Measurements from ENCODE around the gene POU2F1. TPM values are rescaled to one million over a fixed set of nuclear protein-coding genes. Genes with fewer than 3 reads are reported as not detected.
A peak's percentile ranks its signal among the peaks of the same experiment; 100 is the strongest.

POU2F1 gene
- total RNA-seq, 3 donors from 2014 or later = 20.0 to 29.0 (median 21.0) TPM

DNA sequence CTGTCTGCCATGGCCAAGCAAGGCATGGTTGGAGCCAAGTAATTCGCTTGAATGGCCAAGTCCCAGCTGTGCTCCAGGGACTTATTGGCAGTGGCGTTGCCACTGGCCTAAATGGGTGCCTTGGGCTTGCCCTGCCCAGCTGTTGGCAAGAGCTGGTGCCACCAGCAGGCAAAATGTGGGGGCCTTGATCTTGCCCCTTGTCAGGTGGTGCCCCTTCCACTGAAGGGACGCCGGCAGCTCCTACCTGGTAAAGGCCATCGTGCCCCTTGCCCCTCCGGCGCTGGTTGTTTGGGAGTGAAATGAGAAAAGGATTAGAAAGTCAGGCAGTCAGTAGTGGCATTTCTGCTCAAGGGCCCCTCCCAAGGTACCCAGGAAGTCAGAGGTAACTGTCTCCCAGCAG, 212.1 kb downstream of the POU2F1 start:
- no peaks in the 10 kb centered on the region for H3K9me3 ChIP-seq
- TF ChIP-seq, protein P1, sequence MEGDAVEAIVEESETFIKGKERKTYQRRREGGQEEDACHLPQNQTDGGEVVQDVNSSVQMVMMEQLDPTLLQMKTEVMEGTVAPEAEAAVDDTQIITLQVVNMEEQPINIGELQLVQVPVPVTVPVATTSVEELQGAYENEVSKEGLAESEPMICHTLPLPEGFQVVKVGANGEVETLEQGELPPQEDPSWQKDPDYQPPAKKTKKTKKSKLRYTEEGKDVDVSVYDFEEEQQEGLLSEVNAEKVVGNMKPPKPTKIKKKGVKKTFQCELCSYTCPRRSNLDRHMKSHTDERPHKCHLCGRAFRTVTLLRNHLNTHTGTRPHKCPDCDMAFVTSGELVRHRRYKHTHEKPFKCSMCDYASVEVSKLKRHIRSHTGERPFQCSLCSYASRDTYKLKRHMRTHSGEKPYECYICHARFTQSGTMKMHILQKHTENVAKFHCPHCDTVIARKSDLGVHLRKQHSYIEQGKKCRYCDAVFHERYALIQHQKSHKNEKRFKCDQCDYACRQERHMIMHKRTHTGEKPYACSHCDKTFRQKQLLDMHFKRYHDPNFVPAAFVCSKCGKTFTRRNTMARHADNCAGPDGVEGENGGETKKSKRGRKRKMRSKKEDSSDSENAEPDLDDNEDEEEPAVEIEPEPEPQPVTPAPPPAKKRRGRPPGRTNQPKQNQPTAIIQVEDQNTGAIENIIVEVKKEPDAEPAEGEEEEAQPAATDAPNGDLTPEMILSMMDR (IDR thresholded peaks at IDR 0.05) = no peak
- TF ChIP-seq POLR2A (IDR thresholded peaks at IDR 0.05) (no peak), POLR2AphosphoS5 (IDR thresholded peaks at IDR 0.05) (no peak)
- H3K27me3 ChIP-seq = no peaks in the 10 kb centered on the region
- no peak overlapping the region for H3K27ac ChIP-seq
- intact Hi-C loops (cut with DNase I; ENCODE audit: low total_unique reads) = no loop called here
- H3K4me1 ChIP-seq = no peaks in the 10 kb centered on the region
- H3K4me3 ChIP-seq = no peak overlapping the region
- H3K36me3 ChIP-seq = no peaks in the 10 kb centered on the region
- no peak for DNase-seq (ENCODE audit: low spot score in 2 of 2)

DNA sequence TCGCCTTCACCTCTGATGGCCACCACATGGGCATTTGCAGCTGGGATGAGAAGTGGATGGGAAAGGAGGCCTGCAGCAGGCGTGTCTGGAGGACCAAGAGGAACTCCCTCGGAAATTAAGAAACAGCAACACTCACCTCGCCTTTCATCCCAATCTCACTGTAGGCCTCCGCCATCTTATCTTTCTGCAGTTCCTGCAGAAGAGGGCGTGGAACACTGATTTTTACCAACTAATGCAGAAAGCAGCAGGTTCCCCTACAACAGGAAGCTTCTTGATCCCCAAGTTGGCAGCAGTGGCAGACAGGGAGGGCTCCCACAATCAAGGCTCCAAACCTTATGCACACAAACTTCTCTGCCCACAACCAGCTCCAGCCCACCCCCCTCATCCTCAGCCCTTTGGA, 213.2 kb downstream of the POU2F1 start:
- intact Hi-C loops (cut with DNase I; ENCODE audit: low total_unique reads) = no loop called here
- Histone ChIP-seq H3K9me3 (no peaks in the 10 kb centered on the region), H3K27me3 (peaks cover 0 to 3% of the 10 kb centered on the region in 2 donors), H3K27ac (no peak overlapping the region), H3K4me3 (no peak overlapping the region), H3K36me3 (no peaks in the 10 kb centered on the region), H3K4me1 (no peaks in the 10 kb centered on the region)
- no peak for TF ChIP-seq POLR2AphosphoS5 (IDR thresholded peaks at IDR 0.05)
- no peak for TF ChIP-seq POLR2A (IDR thresholded peaks at IDR 0.05)
- TF ChIP-seq, protein P1 (IDR thresholded peaks at IDR 0.05) = no peak
- no peak for DNase-seq (ENCODE audit: low spot score in 2 of 2)

DNA sequence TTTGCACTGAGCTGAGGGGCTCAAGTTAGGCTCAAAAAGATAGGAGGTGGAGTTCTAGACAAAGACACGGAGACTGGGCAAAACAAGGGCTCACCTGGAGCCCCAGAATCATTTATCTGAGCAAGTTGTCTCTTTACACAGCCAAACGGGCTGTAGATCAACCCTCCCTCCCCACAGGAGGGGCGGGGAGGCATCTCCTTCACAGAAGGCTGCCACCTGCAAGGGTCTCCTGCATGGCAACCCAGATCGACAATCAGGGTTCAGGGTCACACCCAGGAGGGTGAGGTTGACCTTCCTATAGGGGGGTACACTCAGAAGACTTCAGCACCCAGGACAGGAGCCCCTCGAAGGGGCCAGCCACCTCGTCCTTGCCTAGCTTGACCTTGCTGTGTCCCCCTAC, 213.6 kb downstream of the POU2F1 start:
- DNase-seq (ENCODE audit: low spot score in 2 of 2) = no peak
- TF ChIP-seq POLR2AphosphoS5 (IDR thresholded peaks at IDR 0.05) (no peak), POLR2A (IDR thresholded peaks at IDR 0.05) (no peak)
- TF ChIP-seq, protein P1 (IDR thresholded peaks at IDR 0.05) = no peak
- H3K9me3 ChIP-seq = no peaks in the 10 kb centered on the region
- H3K4me1 ChIP-seq = no peaks in the 10 kb centered on the region
- no peak overlapping the region for H3K4me3 ChIP-seq
- H3K36me3 ChIP-seq = no peaks in the 10 kb centered on the region
- H3K27ac ChIP-seq = no peak overlapping the region
- intact Hi-C loops (cut with DNase I; ENCODE audit: low total_unique reads) = no loop called here
- peaks cover 0 to 7% of the 10 kb centered on the region in 2 donors for H3K27me3 ChIP-seq

DNA sequence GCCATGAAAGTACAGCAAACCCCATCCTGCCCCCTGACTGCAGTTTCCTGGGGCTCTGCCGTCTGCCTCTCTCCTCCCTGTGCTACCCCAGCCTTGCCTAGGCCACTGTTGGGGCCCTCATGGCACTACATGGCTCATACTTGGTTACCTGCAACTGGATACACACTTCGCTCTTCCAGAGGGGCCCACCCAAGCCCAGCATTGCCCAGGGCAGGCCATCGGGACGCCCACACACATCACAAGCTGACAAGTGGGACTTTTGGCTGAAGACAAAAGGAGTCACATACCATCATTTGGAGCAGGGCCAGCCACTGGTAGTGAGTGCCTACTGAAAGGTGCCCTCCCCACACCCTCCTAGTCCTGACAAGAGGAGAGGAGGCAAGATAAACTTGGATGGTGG, 214.8 kb downstream of the POU2F1 start:
- Histone ChIP-seq H3K27ac (no peak overlapping the region), H3K4me1 (no peaks in the 10 kb centered on the region), H3K4me3 (no peak overlapping the region), H3K9me3 (no peaks in the 10 kb centered on the region), H3K36me3 (no peaks in the 10 kb centered on the region), H3K27me3 (peaks cover 0 to 7% of the 10 kb centered on the region in 2 donors)
- intact Hi-C loops (cut with DNase I; ENCODE audit: low total_unique reads) = no loop called here
- TF ChIP-seq, protein P1 (IDR thresholded peaks at IDR 0.05) = no peak
- TF ChIP-seq POLR2A (IDR thresholded peaks at IDR 0.05) (no peak), POLR2AphosphoS5 (IDR thresholded peaks at IDR 0.05) (no peak)
- no peak for DNase-seq (ENCODE audit: low spot score in 2 of 2)

DNA sequence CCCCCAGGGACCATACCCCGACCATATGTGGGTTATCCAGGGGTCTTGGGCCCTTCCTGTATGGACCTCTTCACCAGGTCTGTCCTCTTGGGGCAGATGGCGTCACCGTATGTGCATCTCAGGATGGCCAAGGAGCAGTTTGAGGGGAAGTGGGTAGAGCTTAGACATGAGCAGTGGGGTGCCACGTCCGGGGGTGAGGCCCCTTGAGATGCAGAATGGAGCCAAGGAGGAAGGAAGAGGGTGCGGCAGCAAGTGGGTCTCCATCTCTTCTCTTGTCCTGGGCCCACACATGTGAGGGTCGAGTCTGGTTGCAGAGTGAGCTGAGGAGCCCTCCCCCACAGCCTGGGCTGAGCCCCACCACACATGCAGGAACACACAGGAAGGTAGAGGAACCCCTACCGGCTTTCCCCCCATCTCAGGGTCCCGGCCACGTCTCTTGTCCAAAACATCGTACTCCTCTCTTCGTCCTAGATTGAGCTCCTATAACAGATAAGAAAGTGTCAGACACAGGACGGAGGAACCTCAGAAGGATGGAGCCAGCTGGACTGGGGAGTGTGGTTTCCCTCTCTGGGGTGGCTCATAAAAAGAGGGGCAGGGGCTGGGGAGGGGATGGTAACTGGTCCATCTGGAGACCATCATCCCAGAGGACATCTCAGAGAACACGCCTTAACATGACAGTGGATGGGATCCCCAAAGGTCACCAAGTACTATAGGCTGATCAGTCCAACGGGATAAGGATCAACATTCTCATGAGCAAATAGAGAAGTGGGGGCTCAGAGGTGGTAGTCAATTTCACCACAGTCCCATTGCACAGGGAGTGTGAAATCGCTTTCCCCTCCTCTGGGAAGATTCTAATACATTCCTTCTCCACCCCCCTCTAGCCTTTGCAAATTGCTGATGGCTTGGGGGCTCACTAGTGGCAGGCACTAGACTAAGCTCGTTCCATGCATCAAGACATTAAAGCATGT, 217.8 kb downstream of the POU2F1 start:
- no peak for TF ChIP-seq POLR2AphosphoS5 (IDR thresholded peaks at IDR 0.05)
- TF ChIP-seq, protein P1 (IDR thresholded peaks at IDR 0.05) = no peak
- no peak for TF ChIP-seq POLR2A (IDR thresholded peaks at IDR 0.05)
- Histone ChIP-seq H3K27me3 (peaks cover 0 to 7% of the 10 kb centered on the region in 2 donors), H3K4me1 (no peaks in the 10 kb centered on the region), H3K9me3 (no peaks in the 10 kb centered on the region), H3K27ac (no peak overlapping the region), H3K36me3 (no peaks in the 10 kb centered on the region), H3K4me3 (peak overlapping the region in 1 of 3 donors; percentile 65)
- DNase-seq (ENCODE audit: low spot score in 2 of 2) = no peak
- intact Hi-C loops (cut with DNase I; ENCODE audit: low total_unique reads) = no loop called here
